A673 (cell line): Measurements from ENCODE around the gene FAN1. TPM values are rescaled to one million over a fixed set of nuclear protein-coding genes. Genes with fewer than 3 reads are reported as not detected.
"Not testable (repeated sequence)": the region's sequence is repeated elsewhere in the genome, so short reads cannot be mapped to it uniquely, and the experiment has no call there.

Experiments used
- BruUV-seq: library from RNA; stranded (reverse); fragments of 400-500 nt; replicated peaks from 2 replicates; lab custom pipeline; 2021; lab: Mats Ljungman, UMichigan
- CTCF ChIA-PET: fragments of 300-600 bp; sonication (Branson Sonifier 250); formaldehyde crosslinking; loops from one replicate; lab custom pipeline; 2022; ENCODE audit warnings: antibody characterized with exemption; lab: Charles Lee
- POLR2A ChIA-PET: fragments of 300-600 bp; sonication (Branson Sonifier 250); formaldehyde crosslinking; loops from one replicate; lab custom pipeline; 2022; ENCODE audit warnings: antibody characterized with exemption; ENCODE audit not compliant: low non-redundant PET; lab: Charles Lee
- DNase-seq: peaks from one replicate; pipeline ENCODE4 v3.0.0-alpha.2; 2015; ENCODE audit warnings: low spot score
- H3K27ac ChIP-seq: fragments of 200-600 bp; sonication (generic); 2 replicates; pipeline ENCODE4 v1.5.1; 2016; ENCODE audit warnings: mixed run types, low read depth, mild to moderate bottlenecking, mixed read lengths, antibody characterized with exemption, low read length; ENCODE audit not compliant: poor library complexity, severe bottlenecking
- H3K27me3 ChIP-seq: fragments of 200-600 bp; sonication (generic); replicated peaks from 2 replicates; pipeline ENCODE4 v1.6.1; 2017; ENCODE audit warnings: mixed run types, low read depth, mild to moderate bottlenecking, mixed read lengths, antibody characterized with exemption, low read length; ENCODE audit not compliant: insufficient read depth, poor library complexity
- H3K36me3 ChIP-seq: fragments of 200-600 bp; sonication (generic); 2 replicates; pipeline ENCODE4 v1.6.1; 2016; ENCODE audit warnings: mixed run types, mild to moderate bottlenecking, mixed read lengths, antibody characterized with exemption, low read length; ENCODE audit not compliant: insufficient read depth, poor library complexity, severe bottlenecking
- H3K4me1 ChIP-seq: fragments of 200-600 bp; sonication (generic); 2 replicates; pipeline ENCODE4 v1.6.1; 2017; ENCODE audit warnings: mixed run types, mild to moderate bottlenecking, mixed read lengths, antibody characterized with exemption, low read length; ENCODE audit not compliant: insufficient read depth, poor library complexity, severe bottlenecking
- H3K4me3 ChIP-seq: fragments of 200-600 bp; sonication (generic); 2 replicates; pipeline ENCODE4 v1.5.1; 2016; ENCODE audit warnings: low read depth, mixed run types, mild to moderate bottlenecking, mixed read lengths, low read length; ENCODE audit not compliant: poor library complexity, severe bottlenecking
- H3K9me3 ChIP-seq: fragments of 200-600 bp; sonication (generic); 2 replicates; pipeline ENCODE4 v1.6.1; 2016; ENCODE audit warnings: mixed run types, low read depth, mild to moderate bottlenecking, mixed read lengths, antibody characterized with exemption, low read length; ENCODE audit not compliant: poor library complexity, severe bottlenecking
- EZH2 ChIP-seq: fragments of 200-600 bp; sonication (generic); IDR thresholded peaks from 2 replicates; pipeline ENCODE4 v1.6.1; 2017; ENCODE audit warnings: borderline replicate concordance, low read depth, mild to moderate bottlenecking, mixed read lengths, antibody characterized with exemption, low read length; ENCODE audit not compliant: poor library complexity, severe bottlenecking
- intact Hi-C: fragments of 100-400 bp; cut with micrococcal nuclease; formaldehyde crosslinking; loops from one replicate; pipeline ENCODE4 v1.10.0; 2022; ENCODE audit not compliant: unreplicated experiment
- total RNA-seq: library from RNA; stranded (reverse); gene quantifications from 2 replicates; pipeline ENCODE4 v1.2.3, GENCODE V29; 2021
- TF ChIP-seq, protein P1 (sequence below): fragments of 300-800, 200-600 bp; sonication (generic); conservative IDR thresholded peaks from 2 replicates; pipeline ENCODE4 v1.5.1; 2017; ENCODE audit warnings: low read depth, mild to moderate bottlenecking, antibody characterized with exemption, low read length, moderate library complexity, mixed read lengths

FAN1 gene
- total RNA-seq, 1 experiment from 2014 or later, result 36.2 TPM

DNA sequence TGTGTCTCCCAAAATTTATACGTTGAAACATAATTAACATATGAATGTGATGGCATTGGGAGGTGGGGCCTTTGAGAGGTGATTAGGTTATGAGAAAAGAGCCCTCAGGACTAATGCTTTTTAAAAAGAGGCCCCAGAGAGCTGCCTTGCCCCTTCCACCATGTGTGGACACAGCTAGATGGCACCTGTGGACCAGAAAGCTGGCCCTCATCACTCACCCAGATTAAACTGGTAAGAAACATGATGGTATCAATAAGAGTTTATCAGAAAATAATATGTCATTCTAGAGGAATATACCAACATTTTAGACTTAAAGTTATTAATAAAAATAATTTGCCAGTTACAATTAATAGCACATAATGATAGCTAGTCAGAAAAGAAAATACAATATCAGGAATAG is 25.2 kb upstream of the FAN1 start:
- Histone ChIP-seq H3K27me3 (no peaks in the 10 kb centered on the region), H3K9me3 (no peaks in the 10 kb centered on the region), H3K36me3 (no peaks in the 10 kb centered on the region), H3K4me3 (no peak overlapping the region), H3K4me1 (no peaks in the 10 kb centered on the region), H3K27ac (no peak overlapping the region)
- ChIA-PET CTCF (no interaction called here), POLR2A (no interaction called here)
- no peak for TF ChIP-seq EZH2
- TF ChIP-seq, protein P1, sequence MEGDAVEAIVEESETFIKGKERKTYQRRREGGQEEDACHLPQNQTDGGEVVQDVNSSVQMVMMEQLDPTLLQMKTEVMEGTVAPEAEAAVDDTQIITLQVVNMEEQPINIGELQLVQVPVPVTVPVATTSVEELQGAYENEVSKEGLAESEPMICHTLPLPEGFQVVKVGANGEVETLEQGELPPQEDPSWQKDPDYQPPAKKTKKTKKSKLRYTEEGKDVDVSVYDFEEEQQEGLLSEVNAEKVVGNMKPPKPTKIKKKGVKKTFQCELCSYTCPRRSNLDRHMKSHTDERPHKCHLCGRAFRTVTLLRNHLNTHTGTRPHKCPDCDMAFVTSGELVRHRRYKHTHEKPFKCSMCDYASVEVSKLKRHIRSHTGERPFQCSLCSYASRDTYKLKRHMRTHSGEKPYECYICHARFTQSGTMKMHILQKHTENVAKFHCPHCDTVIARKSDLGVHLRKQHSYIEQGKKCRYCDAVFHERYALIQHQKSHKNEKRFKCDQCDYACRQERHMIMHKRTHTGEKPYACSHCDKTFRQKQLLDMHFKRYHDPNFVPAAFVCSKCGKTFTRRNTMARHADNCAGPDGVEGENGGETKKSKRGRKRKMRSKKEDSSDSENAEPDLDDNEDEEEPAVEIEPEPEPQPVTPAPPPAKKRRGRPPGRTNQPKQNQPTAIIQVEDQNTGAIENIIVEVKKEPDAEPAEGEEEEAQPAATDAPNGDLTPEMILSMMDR, result no peak
- no peak for DNase-seq
- BruUV-seq, result no TSS peak
- intact Hi-C loops, result no loop called here

DNA sequence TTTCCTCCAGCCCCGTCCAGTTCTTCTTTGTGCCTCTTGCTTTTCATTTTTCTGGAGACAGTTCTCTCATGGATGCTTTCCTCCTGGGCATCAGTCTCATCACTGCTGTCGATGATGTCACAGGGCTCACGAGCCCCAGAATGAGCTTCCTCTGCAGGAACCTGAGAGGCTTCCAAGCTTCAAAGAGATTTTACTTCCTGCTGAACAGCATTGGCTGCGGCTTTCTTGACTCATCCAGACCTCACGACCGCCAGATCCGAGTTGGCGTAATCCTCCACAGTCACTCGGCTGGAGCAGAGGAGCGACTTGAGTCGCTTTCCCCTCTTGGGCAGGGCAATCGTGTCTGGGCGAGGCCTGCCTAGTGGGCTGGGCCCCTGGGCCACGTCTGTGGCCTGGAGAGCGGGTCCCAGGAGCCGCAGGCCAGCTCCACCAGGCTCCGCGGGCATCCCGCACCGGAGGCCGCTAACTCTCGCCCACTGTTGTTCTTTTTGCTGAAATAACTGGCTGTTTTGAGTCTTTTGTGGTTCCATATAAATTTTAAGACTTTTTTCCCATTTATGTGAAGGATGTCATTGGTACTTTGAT is 20.8 kb upstream of the FAN1 start:
- POLR2A ChIA-PET, result no interaction called here
- CTCF ChIA-PET, result no interaction called here
- BruUV-seq, result no TSS peak
- Histone ChIP-seq H3K4me3 (no peak overlapping the region), H3K27ac (no peak overlapping the region), H3K4me1 (no peaks in the 10 kb centered on the region), H3K9me3 (no peaks in the 10 kb centered on the region), H3K36me3 (no peaks in the 10 kb centered on the region), H3K27me3 (no peaks in the 10 kb centered on the region)
- no peak for DNase-seq
- TF ChIP-seq, protein P1, result no peak
- no peak for TF ChIP-seq EZH2
- intact Hi-C loops, result no loop called here

DNA sequence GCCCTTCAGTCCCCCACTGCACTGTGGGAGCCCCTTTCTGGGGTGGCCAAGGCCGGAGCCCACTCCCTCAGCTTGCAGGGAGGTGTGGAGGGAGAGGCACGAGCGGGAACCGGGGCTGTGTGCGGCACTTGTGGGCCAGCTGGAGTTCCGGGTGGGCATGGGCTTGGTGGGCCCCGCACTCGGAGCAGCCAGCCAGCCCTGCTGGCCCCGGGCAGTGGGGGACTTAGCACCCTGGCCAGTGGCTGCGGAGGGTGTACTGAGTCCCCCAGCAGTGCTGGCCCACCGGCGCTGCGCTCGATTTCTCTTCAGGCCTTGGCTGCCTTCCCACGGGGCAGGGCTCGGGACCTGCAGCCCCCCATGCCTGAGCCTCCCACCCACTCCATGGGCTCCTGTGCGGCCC is 20.0 kb upstream of the FAN1 start:
- H3K27ac ChIP-seq, H3K9me3 ChIP-seq, CTCF ChIA-PET, DNase-seq, intact Hi-C loops, H3K27me3 ChIP-seq, POLR2A ChIA-PET, BruUV-seq, H3K4me1 ChIP-seq, H3K4me3 ChIP-seq, H3K36me3 ChIP-seq: not testable (repeated sequence)

DNA sequence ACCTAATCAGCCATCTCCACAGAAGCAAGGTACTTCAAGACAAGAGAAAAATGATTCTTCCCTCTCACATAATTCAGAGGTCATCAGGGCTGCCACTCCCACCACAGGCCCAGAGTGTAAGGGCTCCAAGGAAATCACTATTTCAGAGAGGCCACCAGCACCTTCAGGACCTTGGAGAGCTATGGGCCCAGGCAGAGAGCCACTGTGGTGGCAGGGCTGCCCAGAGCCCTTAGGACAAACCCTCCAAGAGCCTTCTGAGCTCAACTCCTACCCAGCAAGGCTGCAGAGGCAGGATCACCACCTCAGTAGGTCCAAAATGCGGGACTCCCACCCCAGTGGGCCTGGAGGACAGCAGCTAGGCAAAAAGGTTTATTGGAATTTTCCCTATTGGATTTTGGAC is 17.9 kb upstream of the FAN1 start:
- H3K27me3 ChIP-seq, result no peaks in the 10 kb centered on the region
- H3K9me3 ChIP-seq, result no peaks in the 10 kb centered on the region
- POLR2A ChIA-PET, result no interaction called here
- H3K4me1 ChIP-seq, result no peaks in the 10 kb centered on the region
- intact Hi-C loops, result no loop called here
- H3K27ac ChIP-seq, result no peak overlapping the region
- BruUV-seq, result no TSS peak
- no peak overlapping the region for H3K4me3 ChIP-seq
- CTCF ChIA-PET, result no interaction called here
- H3K36me3 ChIP-seq, result no peaks in the 10 kb centered on the region
- no peak for TF ChIP-seq EZH2
- TF ChIP-seq, protein P1, result no peak
- DNase-seq, result no peak
